ENCODE data around the gene TP53I11. TPM values are rescaled to one million over a fixed set of nuclear protein-coding genes. Genes with fewer than 3 reads are reported as not detected.

Gene TP53I11
- total and polyA plus RNA-seq, 11 donors = 24.0 to 91.3 (median 39.4) TPM

DNA sequence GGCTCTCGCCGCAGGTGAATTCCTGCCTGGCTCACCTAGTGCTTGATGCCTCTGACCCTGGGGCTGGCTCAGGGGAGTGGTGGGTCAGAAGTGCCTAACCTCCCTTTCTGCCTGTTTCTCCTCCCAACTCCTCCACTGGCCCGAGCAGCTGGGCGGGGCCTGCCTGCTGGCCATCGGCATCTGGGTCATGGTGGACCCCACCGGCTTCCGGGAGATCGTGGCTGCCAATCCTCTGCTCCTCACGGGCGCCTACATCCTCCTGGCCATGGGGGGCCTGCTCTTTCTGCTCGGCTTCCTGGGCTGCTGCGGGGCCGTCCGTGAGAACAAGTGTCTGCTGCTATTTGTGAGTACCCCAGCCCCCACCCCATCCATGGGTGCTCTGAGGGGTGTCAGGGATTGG is 41.1 kb downstream of the TP53I11 start:
- WGBS, 4 donors = 74 to 94% (median 80%) methylated on average over 10 to 14 of the region's 14 CpGs
- intact Hi-C loops (cut with DNase I) = loop anchor here in 1 of 10 donors (5.0 kb wide), 1 partner anchor 347 kb away; no protein-coding TSS in a partner anchor
- Histone ChIP-seq H3K4me3 (no peak overlapping the region), H3K27me3 (no peaks in the 10 kb centered on the region), H3K27ac (no peak overlapping the region), H3K4me1 (peaks cover 0 to 42% (median 20%) of the 10 kb centered on the region in 12 donors), H3K9me3 (no peaks in the 10 kb centered on the region), H3K36me3 (peaks cover 0 to 30% (median 2%) of the 10 kb centered on the region in 9 donors)
- no peak for TF ChIP-seq POLR2A (IDR thresholded peaks at IDR 0.05)
- TF ChIP-seq, protein P1, sequence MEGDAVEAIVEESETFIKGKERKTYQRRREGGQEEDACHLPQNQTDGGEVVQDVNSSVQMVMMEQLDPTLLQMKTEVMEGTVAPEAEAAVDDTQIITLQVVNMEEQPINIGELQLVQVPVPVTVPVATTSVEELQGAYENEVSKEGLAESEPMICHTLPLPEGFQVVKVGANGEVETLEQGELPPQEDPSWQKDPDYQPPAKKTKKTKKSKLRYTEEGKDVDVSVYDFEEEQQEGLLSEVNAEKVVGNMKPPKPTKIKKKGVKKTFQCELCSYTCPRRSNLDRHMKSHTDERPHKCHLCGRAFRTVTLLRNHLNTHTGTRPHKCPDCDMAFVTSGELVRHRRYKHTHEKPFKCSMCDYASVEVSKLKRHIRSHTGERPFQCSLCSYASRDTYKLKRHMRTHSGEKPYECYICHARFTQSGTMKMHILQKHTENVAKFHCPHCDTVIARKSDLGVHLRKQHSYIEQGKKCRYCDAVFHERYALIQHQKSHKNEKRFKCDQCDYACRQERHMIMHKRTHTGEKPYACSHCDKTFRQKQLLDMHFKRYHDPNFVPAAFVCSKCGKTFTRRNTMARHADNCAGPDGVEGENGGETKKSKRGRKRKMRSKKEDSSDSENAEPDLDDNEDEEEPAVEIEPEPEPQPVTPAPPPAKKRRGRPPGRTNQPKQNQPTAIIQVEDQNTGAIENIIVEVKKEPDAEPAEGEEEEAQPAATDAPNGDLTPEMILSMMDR (IDR thresholded peaks at IDR 0.05) = no peak
- no peak for DNase-seq
- ATAC-seq = no peak

DNA sequence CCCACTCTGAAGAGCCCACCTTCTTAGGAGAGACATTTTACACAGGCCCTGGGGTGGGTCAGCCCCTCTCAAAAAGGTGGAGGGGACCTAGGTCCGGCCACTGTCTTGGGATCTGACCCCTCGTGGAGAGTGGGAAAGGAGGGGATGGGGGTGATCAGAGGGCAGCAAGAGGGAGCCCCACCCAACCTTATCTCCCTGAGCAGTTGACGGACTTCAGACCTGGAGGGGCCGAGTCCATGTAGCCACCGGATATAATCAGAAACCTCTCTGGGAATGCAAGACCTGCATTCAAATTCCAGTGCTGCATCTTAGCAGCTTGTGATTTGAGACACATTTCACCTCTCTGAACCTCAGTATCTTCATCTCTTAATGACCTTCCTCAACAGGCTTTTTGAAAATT is 44.0 kb downstream of the TP53I11 start:
- Histone ChIP-seq H3K4me1 (peaks cover 0 to 39% (median 16%) of the 10 kb centered on the region in 12 donors), H3K36me3 (peaks cover 0 to 22% (median 2%) of the 10 kb centered on the region in 9 donors), H3K4me3 (no peak overlapping the region), H3K9me3 (no peaks in the 10 kb centered on the region), H3K27me3 (no peaks in the 10 kb centered on the region), H3K27ac (no peak overlapping the region)
- ATAC-seq (no peak), DNase-seq (no peak)
- 63 to 72% (median 66%) methylated on average over 5 of the region's 5 CpGs for WGBS, 4 donors
- intact Hi-C loops (cut with DNase I) = loop anchor here in 1 of 10 donors (5.0 kb wide), 1 partner anchor 344 kb away; no protein-coding TSS in a partner anchor
- TF ChIP-seq, protein P1 (IDR thresholded peaks at IDR 0.05) = no peak
- no peak for TF ChIP-seq POLR2A (IDR thresholded peaks at IDR 0.05)

DNA sequence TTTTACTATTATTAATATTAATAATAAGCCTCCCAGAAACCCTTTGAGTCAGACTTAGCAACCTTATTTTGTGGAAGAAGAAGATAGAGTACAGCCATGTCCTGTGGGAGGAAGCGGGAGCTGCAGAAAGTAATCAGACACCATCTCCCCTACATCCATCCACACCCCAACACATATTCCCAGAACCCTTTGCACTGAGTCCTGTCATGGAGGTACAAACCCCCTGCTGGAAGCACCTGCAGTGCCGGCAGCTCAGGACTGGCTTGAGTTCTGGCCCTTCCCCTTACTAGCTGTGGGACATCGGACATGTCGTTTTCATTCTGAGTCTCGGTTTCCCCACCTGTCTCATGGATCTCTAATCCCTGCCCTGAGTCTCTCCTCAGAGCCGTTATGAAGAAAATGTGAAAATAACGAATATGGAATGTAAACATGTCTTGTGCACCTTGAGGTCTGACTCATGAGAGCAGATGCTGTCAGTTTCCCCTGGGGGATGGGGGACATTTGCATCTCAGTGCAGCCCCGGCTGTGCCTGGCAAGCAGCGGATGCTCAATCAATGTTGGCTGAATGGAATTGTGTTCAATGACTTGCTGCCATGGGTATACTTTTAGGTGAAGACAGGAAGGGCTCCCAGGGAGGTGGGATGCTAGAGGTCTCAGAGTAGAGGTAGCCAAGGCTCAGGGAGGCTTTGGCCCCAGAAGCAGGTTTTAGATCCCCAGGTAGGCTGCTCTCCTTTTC is 45.4 kb downstream of the TP53I11 start:
- 87% methylated on average over 9 of the region's 9 CpGs for WGBS, 4 donors
- intact Hi-C loops (cut with DNase I) = loop anchor here in 1 of 10 donors (5.0 kb wide), 1 partner anchor 343 kb away; no protein-coding TSS in a partner anchor
- Histone ChIP-seq H3K27ac (no peak overlapping the region), H3K9me3 (no peaks in the 10 kb centered on the region), H3K4me1 (peaks cover 0 to 26% (median 3%) of the 10 kb centered on the region in 12 donors), H3K36me3 (peaks cover 0 to 23% (median 2%) of the 10 kb centered on the region in 9 donors), H3K27me3 (no peaks in the 10 kb centered on the region), H3K4me3 (no peak overlapping the region)
- ATAC-seq = no peak
- DNase-seq = no peak
- no peak for TF ChIP-seq POLR2A (IDR thresholded peaks at IDR 0.05)
- TF ChIP-seq, protein P1 (IDR thresholded peaks at IDR 0.05) = no peak

DNA sequence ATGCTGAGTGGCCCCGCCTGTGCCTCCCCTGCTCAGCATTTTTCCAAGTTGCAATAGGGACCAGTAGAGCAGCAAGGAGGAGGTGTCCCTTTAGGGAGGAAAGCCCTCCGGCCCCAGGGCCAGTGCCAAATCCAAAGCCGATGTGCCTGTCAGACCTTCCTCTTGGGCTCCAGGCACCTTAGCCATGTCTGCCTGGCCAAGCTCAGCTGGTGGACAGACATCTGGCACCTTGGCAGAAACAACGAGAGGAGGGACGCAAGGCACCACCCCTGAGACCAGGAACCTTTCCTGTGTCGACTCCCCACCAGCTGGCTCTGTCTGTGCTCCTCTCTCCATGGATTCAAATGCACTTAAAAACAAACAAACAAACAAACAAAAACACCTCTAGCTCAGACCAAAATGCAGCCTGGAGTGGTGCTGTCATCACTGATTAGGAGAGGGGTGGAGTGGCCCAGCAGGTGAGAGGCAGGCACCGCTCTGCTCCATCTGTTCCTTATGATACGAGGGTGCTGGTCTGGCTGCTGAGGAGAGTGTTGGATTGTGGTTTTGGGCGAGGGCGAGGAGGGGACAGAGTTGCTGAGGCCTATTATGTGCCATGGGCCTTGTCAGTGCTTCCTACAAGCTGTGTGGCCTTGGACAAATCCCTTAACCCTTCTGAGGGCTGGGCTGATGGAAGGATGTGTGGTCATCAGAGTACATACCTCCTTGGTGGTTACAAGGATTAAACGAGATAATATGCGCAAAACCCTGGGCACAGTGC is 46.2 kb downstream of the TP53I11 start:
- H3K27ac ChIP-seq = no peak overlapping the region
- 72 to 81% (median 77%) methylated on average over 12 of the region's 12 CpGs for WGBS, 4 donors
- TF ChIP-seq, protein P1 (IDR thresholded peaks at IDR 0.05) = no peak
- TF ChIP-seq POLR2A (IDR thresholded peaks at IDR 0.05) = no peak
- no peaks in the 10 kb centered on the region for H3K27me3 ChIP-seq
- H3K4me3 ChIP-seq = no peak overlapping the region
- H3K4me1 ChIP-seq = peaks cover 0 to 20% (median 0%) of the 10 kb centered on the region in 12 donors
- DNase-seq = no peak
- peaks cover 0 to 19% (median 0%) of the 10 kb centered on the region in 9 donors for H3K36me3 ChIP-seq
- ATAC-seq = no peak
- intact Hi-C loops (cut with DNase I) = loop anchor here in 1 of 10 donors (5.0 kb wide), 1 partner anchor 342 kb away; no protein-coding TSS in a partner anchor
- H3K9me3 ChIP-seq = no peaks in the 10 kb centered on the region
